ENCODE data around the gene PLEKHN1. TPM values are rescaled to one million over a fixed set of nuclear protein-coding genes. Genes with fewer than 3 reads are reported as not detected.

PLEKHN1 gene
- total RNA-seq, 1 donor from 2014 or later, result 13.2 TPM

DNA sequence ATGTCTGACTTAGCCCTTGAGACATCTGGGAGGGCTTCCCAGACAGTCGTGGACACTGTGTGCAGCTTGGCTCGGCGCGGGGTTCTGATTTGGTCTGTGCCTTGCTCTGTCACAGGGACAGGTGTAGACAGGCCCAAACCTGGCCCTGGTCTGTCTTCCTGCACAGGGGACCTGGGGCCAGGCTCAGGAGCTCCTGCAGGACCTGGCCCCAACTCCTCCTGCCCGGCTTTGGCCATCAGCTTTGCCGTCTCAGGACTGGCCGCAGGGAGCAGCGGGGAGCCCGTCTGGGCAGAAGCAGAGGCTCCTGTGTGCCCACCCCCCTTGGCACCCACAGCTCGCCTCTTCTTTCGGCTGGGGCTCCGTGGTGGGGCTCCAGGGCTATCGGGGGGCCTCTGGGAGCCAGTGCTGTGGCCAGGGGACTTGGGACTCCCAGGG lies 13.9 kb downstream of the PLEKHN1 start:
- peaks cover 40% of the 10 kb centered on the region for H3K27me3 ChIP-seq (ENCODE audit: control insufficient read depth, insufficient read depth, low read length)

DNA sequence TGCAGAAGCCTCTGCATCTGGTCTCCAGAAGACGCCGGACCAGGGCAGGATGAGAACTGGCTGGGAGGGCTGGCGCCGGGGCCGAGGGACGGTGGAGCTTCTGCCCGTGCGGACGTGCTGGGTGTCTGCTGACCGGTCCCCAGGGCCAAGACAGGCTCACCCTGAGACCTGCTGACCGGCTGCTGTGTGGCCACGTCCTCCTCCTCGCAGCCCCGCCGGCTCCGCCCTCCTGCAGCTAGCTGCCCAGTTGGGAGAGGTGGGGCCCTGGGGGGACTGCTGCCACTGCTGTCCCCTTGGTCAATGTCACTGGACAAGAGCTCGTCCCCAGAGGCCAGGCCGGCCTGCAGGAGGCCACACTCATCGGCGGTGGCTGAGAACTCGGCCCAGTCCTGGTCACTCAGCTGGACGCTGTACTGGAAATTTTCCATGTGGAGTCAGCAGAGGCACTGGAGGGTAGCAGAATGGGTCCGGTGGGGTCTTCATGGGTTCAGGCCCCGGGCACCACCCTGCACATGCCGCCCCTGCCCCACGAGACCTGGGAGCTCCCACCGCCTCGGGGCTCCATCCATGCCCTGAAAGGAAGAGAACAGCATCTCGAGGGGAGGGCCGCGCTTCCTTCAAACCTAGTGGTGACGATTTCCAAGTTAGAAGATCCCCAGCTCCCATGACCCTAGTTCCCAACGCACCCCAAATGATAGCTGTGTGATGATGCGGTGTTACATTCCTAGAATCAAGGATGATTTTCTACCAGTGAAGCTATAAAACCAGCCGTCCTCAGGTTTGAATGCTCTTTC lies 14.5 kb downstream of the PLEKHN1 start:
- no peak for DNase-seq (ENCODE audit: low read depth)
- peaks cover 44% of the 10 kb centered on the region for H3K27me3 ChIP-seq (ENCODE audit: control insufficient read depth, insufficient read depth, low read length)
- no peaks in the 10 kb centered on the region for H3K36me3 ChIP-seq (ENCODE audit: control insufficient read depth, insufficient read depth, low read length)
- no peak overlapping the region for H3K4me3 ChIP-seq (ENCODE audit: low read depth, low read length)
- TF ChIP-seq, protein P1, sequence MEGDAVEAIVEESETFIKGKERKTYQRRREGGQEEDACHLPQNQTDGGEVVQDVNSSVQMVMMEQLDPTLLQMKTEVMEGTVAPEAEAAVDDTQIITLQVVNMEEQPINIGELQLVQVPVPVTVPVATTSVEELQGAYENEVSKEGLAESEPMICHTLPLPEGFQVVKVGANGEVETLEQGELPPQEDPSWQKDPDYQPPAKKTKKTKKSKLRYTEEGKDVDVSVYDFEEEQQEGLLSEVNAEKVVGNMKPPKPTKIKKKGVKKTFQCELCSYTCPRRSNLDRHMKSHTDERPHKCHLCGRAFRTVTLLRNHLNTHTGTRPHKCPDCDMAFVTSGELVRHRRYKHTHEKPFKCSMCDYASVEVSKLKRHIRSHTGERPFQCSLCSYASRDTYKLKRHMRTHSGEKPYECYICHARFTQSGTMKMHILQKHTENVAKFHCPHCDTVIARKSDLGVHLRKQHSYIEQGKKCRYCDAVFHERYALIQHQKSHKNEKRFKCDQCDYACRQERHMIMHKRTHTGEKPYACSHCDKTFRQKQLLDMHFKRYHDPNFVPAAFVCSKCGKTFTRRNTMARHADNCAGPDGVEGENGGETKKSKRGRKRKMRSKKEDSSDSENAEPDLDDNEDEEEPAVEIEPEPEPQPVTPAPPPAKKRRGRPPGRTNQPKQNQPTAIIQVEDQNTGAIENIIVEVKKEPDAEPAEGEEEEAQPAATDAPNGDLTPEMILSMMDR (IDR thresholded peaks at IDR 0.05; ENCODE audit: insufficient read depth, low read length, poor library complexity, severe bottlenecking), result no peak

More for the DNA sequence above, 13.9 kb downstream of the PLEKHN1 start:
- Histone ChIP-seq H3K4me3 (ENCODE audit: low read depth, low read length) (no peak overlapping the region), H3K36me3 (ENCODE audit: control insufficient read depth, insufficient read depth, low read length) (no peaks in the 10 kb centered on the region)
- DNase-seq (ENCODE audit: low read depth), result no peak
- TF ChIP-seq, protein P1 (IDR thresholded peaks at IDR 0.05; ENCODE audit: insufficient read depth, low read length, poor library complexity, severe bottlenecking), result no peak

- Histone ChIP-seq H3K36me3 (ENCODE audit: control insufficient read depth, insufficient read depth, low read length) (no peaks in the 10 kb centered on the region), H3K27me3 (ENCODE audit: control insufficient read depth, insufficient read depth, low read length) (peaks cover 44% of the 10 kb centered on the region), H3K4me3 (ENCODE audit: low read depth, low read length) (no peak overlapping the region)
- no peak for DNase-seq (ENCODE audit: low read depth)
- TF ChIP-seq, protein P1 (IDR thresholded peaks at IDR 0.05; ENCODE audit: insufficient read depth, low read length, poor library complexity, severe bottlenecking), result no peak
These were observed 15.2 kb downstream of the PLEKHN1 start for GRCh38 chr1:981491-981954.

DNA sequence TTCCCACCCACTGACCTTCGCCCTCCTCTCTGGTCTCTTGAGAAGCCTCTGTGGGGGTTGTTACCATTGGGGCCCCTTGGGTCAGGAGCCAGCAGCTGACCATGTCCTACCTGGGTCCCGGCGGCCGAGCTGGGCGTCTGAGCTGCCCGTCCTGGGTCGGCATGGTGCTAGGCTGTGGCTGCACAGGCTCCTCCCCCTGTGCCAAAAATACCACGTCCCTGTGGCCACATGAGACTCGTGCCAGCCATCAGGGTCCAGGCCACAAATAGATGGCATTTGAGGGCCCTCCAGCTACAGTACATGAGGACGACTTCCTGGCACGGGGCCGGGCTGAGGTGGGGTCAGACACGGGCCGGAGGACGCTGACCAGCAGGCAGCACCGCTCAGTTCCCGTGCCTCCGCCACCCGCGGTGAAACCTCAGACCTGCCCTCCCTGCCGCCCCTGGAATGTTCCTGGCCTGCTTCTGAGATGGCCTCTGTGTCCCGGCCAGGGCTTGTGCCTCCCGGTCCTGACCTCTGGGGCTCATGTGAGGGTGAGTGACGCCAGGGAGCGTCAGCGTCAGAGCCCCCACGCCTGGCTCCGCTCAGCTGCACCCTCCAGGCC lies 15.8 kb downstream of the PLEKHN1 start, which contains the start of gene PERM1:
PERM1 (minus strand) TSS at position 139 of the 604 bp plus-strand sequence. CDS start 1,064 bp downstream, outside the sequence.
- no peak for DNase-seq (ENCODE audit: low read depth)
- TF ChIP-seq, protein P1 (IDR thresholded peaks at IDR 0.05; ENCODE audit: insufficient read depth, low read length, poor library complexity, severe bottlenecking), result no peak
- Histone ChIP-seq H3K36me3 (ENCODE audit: control insufficient read depth, insufficient read depth, low read length) (no peaks in the 10 kb centered on the region), H3K4me3 (ENCODE audit: low read depth, low read length) (no peak within 1 kb of the TSS), H3K27me3 (ENCODE audit: control insufficient read depth, insufficient read depth, low read length) (peaks cover 44% of the 10 kb centered on the region)

- no peak for DNase-seq (ENCODE audit: low read depth)
- H3K36me3 ChIP-seq (ENCODE audit: control insufficient read depth, insufficient read depth, low read length), result no peaks in the 10 kb centered on the region
- peaks cover 44% of the 10 kb centered on the region for H3K27me3 ChIP-seq (ENCODE audit: control insufficient read depth, insufficient read depth, low read length)
- TF ChIP-seq, protein P1 (IDR thresholded peaks at IDR 0.05; ENCODE audit: insufficient read depth, low read length, poor library complexity, severe bottlenecking), result no peak
- no peak overlapping the region for H3K4me3 ChIP-seq (ENCODE audit: low read depth, low read length)
These were observed 16.6 kb downstream of the PLEKHN1 start for GRCh38 chr1:982765-983436.

Measured in kidney epithelial cell (primary cell).